Left ventricle myocardium inferior (tissue), 1 donor: Measurements from ENCODE around the gene ADAM33. TPM values are rescaled to one million over a fixed set of nuclear protein-coding genes. Genes with fewer than 3 reads are reported as not detected.

Experiments used
- DNase-seq: peaks from one replicate; pipeline ENCODE4 v3.0.0-alpha.2; 2020
- H3K27ac ChIP-seq: fragments of 200-600 bp; replicated peaks from 2 replicates; pipeline ENCODE4 v1.8.0; 2021
- H3K27me3 ChIP-seq: fragments of 200-600 bp; 2 replicates; pipeline ENCODE4 v1.8.0; 2021; ENCODE audit warnings: low read depth
- H3K36me3 ChIP-seq: fragments of 200-600 bp; 2 replicates; pipeline ENCODE4 v1.8.0; 2021
- H3K4me1 ChIP-seq: fragments of 200-600 bp; 2 replicates; pipeline ENCODE4 v1.8.0; 2021
- H3K4me3 ChIP-seq: fragments of 200-600 bp; 2 replicates; pipeline ENCODE4 v1.8.0; 2021; ENCODE audit warnings: mild to moderate bottlenecking, moderate library complexity
- H3K9me3 ChIP-seq: fragments of 200-600 bp; replicated peaks from 2 replicates; pipeline ENCODE4 v1.8.0; 2021
- intact Hi-C: fragments of 100-400 bp; cut with micrococcal nuclease; formaldehyde crosslinking; loops from one replicate; pipeline ENCODE4 v1.11.0; 2022
- total RNA-seq: library from RNA; stranded (reverse); fragmentation: NEBNext Ultra II Directional; extraction: Animal tissue kit (Norgen Biotek cat#: 25700); gene quantifications from one replicate; pipeline ENCODE4 v1.2.1, GENCODE V29; 2021
- TF ChIP-seq, protein P1 (sequence below): fragments of 200-600 bp; IDR thresholded peaks from 2 replicates; pipeline ENCODE4 v1.8.0; 2021; ENCODE audit warnings: antibody characterized with exemption, mild to moderate bottlenecking, borderline replicate concordance
- donor health status: DM: no; HTN: yes; CAD: no; lungs with severe emphysema.

The ADAM33 gene
- total RNA-seq, 1 donor from 2014 or later: 10.8 TPM

DNA sequence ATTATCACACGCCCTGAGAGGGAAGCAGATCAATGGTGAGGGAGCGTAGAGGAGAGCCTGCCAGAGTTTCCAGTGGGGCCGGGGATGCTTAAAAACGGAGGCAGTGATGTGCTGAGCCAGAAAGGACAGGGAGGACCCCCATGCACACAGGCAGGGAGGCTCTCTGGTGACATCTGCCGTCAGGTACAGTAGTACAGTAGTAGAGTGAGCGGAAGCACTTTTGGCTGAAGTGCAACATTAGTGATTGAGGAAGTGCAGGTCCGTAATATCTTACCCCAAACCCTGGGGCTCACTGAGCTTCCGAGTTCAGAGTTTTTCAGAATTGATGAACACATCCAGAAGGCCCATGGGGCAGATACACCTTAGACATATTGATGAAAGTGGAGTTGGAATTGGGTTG is 60.7 kb downstream of the ADAM33 start:
- no peaks in the 10 kb centered on the region for H3K9me3 ChIP-seq
- no peak overlapping the region for H3K27ac ChIP-seq
- peaks cover 4% of the 10 kb centered on the region for H3K4me1 ChIP-seq
- intact Hi-C loops: no loop called here
- H3K4me3 ChIP-seq: no peak overlapping the region
- no peak for DNase-seq
- H3K36me3 ChIP-seq: peaks cover 15% of the 10 kb centered on the region
- TF ChIP-seq, protein P1, sequence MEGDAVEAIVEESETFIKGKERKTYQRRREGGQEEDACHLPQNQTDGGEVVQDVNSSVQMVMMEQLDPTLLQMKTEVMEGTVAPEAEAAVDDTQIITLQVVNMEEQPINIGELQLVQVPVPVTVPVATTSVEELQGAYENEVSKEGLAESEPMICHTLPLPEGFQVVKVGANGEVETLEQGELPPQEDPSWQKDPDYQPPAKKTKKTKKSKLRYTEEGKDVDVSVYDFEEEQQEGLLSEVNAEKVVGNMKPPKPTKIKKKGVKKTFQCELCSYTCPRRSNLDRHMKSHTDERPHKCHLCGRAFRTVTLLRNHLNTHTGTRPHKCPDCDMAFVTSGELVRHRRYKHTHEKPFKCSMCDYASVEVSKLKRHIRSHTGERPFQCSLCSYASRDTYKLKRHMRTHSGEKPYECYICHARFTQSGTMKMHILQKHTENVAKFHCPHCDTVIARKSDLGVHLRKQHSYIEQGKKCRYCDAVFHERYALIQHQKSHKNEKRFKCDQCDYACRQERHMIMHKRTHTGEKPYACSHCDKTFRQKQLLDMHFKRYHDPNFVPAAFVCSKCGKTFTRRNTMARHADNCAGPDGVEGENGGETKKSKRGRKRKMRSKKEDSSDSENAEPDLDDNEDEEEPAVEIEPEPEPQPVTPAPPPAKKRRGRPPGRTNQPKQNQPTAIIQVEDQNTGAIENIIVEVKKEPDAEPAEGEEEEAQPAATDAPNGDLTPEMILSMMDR: no peak
- H3K27me3 ChIP-seq: no peaks in the 10 kb centered on the region

Other genes starting within 250 kb of the ADAM33 start
- gene ATRN, start 211.0 kb downstream of the ADAM33 start, total RNA-seq: 32.4 TPM
- not detected for gene GFRA4, start 18.6 kb downstream of the ADAM33 start, total RNA-seq
- 6.4 TPM for gene SIGLEC1, start 30.6 kb upstream of the ADAM33 start, total RNA-seq
- 12.5 TPM for gene HSPA12B, start 50.7 kb upstream of the ADAM33 start, total RNA-seq
- gene ADISSP, start 85.7 kb upstream of the ADAM33 start, total RNA-seq: 10.2 TPM
- gene SPEF1, start 99.4 kb upstream of the ADAM33 start, total RNA-seq: 0.33 TPM
- 70.7 TPM for gene CENPB, start 104.7 kb upstream of the ADAM33 start, total RNA-seq
- 8.1 TPM for gene CDC25B, start 114.3 kb upstream of the ADAM33 start, total RNA-seq
- 11.3 TPM for gene AP5S1, start 138.5 kb upstream of the ADAM33 start, total RNA-seq
- 44.9 TPM for gene MAVS, start 164.8 kb upstream of the ADAM33 start, total RNA-seq
- 16.4 TPM for gene PANK2, start 207.4 kb upstream of the ADAM33 start, total RNA-seq